Nephron (organoid): ENCODE results near the gene DPH7.
"Not testable (repeated sequence)": the region's sequence is repeated elsewhere in the genome, so short reads cannot be mapped to it uniquely, and the experiment has no call there.

Experiments used
- H3K27ac Mint-ChIP-seq, 3 experiments: 2 replicates each; pipeline ENCODE4 v1.8.0; 2020; ENCODE audit warnings: mixed read lengths in 3 of 3, mild to moderate bottlenecking in 2 of 3, moderate library complexity in 1 of 3
- H3K27me3 Mint-ChIP-seq: 2 replicates; pipeline ENCODE4 v1.8.0; 2021; ENCODE audit warnings: low read depth, mild to moderate bottlenecking, moderate library complexity, mixed read lengths
- H3K36me3 Mint-ChIP-seq: 2 replicates; pipeline ENCODE4 v1.8.0; 2020; ENCODE audit warnings: low read depth, mixed read lengths
- H3K4me1 Mint-ChIP-seq: 2 replicates; pipeline ENCODE4 v1.8.0; 2020; ENCODE audit warnings: mixed read lengths
- H3K4me3 Mint-ChIP-seq, 3 experiments: 2 replicates each; pipeline ENCODE4 v1.8.0; 2020; ENCODE audit warnings: mild to moderate bottlenecking in 3 of 3, mixed read lengths in 3 of 3, moderate library complexity in 2 of 3
- H3K9me3 Mint-ChIP-seq: 2 replicates; pipeline ENCODE4 v1.8.0; 2020; ENCODE audit warnings: mixed read lengths
- CTCF ChIP-seq, 3 experiments: fragments of 200-600 bp; sonication (generic); IDR thresholded peaks; one replicate each; pipeline ENCODE4 v1.5.0; 2021; ENCODE audit warnings: antibody characterized with exemption in 3 of 3; ENCODE audit not compliant: unreplicated experiment in 3 of 3

DPH7 gene

GRCh38 chr9:137522746-137523455 lies 55.8 kb downstream of the DPH7 start:
- H3K27ac Mint-ChIP-seq, result no peak overlapping the region
- H3K36me3 Mint-ChIP-seq, result no peaks in the 10 kb centered on the region
- no peaks in the 10 kb centered on the region for H3K9me3 Mint-ChIP-seq
- H3K4me1 Mint-ChIP-seq, result no peaks in the 10 kb centered on the region
- no peak overlapping the region for H3K4me3 Mint-ChIP-seq
- H3K27me3 Mint-ChIP-seq, result peaks cover 3% of the 10 kb centered on the region
- TF ChIP-seq CTCF (IDR thresholded peaks at IDR 0.05; ENCODE audit: unreplicated experiment in 3 of 3), result no peak

DNA sequence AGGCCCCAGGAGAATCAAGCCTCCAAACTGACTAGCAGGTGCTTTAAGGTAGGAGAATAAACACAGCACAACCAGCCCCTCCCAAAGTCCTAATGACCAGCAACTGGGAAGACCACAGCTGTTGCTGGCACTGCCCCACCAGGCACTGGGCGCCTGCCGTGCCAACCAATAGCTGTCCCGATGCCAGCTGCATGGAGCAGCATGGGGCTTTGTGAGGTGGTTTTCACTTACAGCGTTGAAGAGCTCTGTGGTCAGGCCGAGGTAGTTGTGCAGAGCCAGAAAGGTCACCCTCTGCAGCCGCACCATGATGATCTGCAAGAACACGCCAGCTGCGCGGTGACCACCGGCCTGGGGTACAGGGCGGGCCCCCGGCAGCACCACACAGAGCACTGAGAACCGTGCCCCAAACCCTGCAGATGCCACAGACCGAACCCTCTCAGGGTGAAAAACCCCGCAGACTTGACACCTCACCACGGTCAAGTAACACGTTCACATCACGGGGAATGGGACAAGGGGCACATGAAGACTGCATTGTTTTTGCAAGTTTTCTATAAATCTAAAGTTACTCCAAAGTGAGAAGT lies 57.2 kb downstream of the DPH7 start:
- Mint-ChIP-seq H3K36me3 (no peaks in the 10 kb centered on the region), H3K4me3 (no peak overlapping the region), H3K4me1 (no peaks in the 10 kb centered on the region), H3K27me3 (no peaks in the 10 kb centered on the region), H3K27ac (no peak overlapping the region), H3K9me3 (no peaks in the 10 kb centered on the region)
- no peak for TF ChIP-seq CTCF (IDR thresholded peaks at IDR 0.05; ENCODE audit: unreplicated experiment in 3 of 3)

GRCh38 chr9:137520614-137521404 lies 57.9 kb downstream of the DPH7 start:
- TF ChIP-seq CTCF (IDR thresholded peaks at IDR 0.05; ENCODE audit: unreplicated experiment in 3 of 3), result no peak
- Mint-ChIP-seq H3K4me1 (no peaks in the 10 kb centered on the region), H3K27me3 (no peaks in the 10 kb centered on the region), H3K9me3 (no peaks in the 10 kb centered on the region), H3K4me3 (no peak overlapping the region), H3K27ac (no peak overlapping the region), H3K36me3 (no peaks in the 10 kb centered on the region)

GRCh38 chr9:137519553-137519952 lies 59.2 kb downstream of the DPH7 start:
- no peaks in the 10 kb centered on the region for H3K9me3 Mint-ChIP-seq
- no peak overlapping the region for H3K4me3 Mint-ChIP-seq
- no peak for TF ChIP-seq CTCF (IDR thresholded peaks at IDR 0.05; ENCODE audit: unreplicated experiment in 3 of 3)
- H3K36me3 Mint-ChIP-seq, result no peaks in the 10 kb centered on the region
- no peaks in the 10 kb centered on the region for H3K4me1 Mint-ChIP-seq
- H3K27ac Mint-ChIP-seq, result no peak overlapping the region
- H3K27me3 Mint-ChIP-seq, result no peaks in the 10 kb centered on the region

GRCh38 chr9:137518661-137519459 lies 59.9 kb downstream of the DPH7 start:
- not testable (repeated sequence) for H3K4me1 Mint-ChIP-seq, H3K36me3 Mint-ChIP-seq, H3K9me3 Mint-ChIP-seq, H3K27me3 Mint-ChIP-seq, H3K4me3 Mint-ChIP-seq, H3K27ac Mint-ChIP-seq
